ENCODE results near the gene RDH8.

DNA sequence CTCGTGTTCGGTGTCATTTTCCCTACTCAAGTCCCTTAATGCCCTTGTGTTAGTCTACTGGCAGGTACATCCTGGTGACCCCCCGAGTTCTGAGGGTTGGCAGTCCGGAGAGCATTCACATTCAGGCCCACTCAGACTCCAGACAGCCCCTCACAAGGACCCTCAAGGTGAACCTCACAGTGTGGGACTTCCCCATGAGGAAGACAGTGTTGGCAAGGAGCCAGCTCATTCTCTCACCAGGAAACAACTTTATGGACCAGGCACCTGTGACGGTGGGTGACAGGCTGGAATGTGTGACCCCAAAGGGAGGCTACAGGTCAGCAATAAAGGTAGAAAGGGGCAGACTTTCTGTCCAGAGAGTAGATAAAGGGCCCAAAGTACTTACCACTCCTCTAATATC, 24.5 kb downstream of the RDH8 start:
- TF ChIP-seq, protein P1, sequence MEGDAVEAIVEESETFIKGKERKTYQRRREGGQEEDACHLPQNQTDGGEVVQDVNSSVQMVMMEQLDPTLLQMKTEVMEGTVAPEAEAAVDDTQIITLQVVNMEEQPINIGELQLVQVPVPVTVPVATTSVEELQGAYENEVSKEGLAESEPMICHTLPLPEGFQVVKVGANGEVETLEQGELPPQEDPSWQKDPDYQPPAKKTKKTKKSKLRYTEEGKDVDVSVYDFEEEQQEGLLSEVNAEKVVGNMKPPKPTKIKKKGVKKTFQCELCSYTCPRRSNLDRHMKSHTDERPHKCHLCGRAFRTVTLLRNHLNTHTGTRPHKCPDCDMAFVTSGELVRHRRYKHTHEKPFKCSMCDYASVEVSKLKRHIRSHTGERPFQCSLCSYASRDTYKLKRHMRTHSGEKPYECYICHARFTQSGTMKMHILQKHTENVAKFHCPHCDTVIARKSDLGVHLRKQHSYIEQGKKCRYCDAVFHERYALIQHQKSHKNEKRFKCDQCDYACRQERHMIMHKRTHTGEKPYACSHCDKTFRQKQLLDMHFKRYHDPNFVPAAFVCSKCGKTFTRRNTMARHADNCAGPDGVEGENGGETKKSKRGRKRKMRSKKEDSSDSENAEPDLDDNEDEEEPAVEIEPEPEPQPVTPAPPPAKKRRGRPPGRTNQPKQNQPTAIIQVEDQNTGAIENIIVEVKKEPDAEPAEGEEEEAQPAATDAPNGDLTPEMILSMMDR (IDR thresholded peaks at IDR 0.05): no peak
- no peak for TF ChIP-seq EZH2phosphoT487 (IDR thresholded peaks at IDR 0.05)
